Rectal smooth muscle tissue (tissue), 1 donor: ENCODE measurements around the gene PIPOX.

Experiments used
- H3K27ac ChIP-seq: one replicate; pipeline ENCODE4 v1.7.0; 2013; ENCODE audit warnings: low read depth, low read length, inconsistent platforms
- H3K27me3 ChIP-seq: one replicate; pipeline ENCODE4 v1.7.0; 2013; ENCODE audit warnings: low read length; ENCODE audit not compliant: control insufficient read depth, insufficient read depth
- H3K36me3 ChIP-seq: one replicate; pipeline ENCODE4 v1.7.0; 2013; ENCODE audit warnings: low read length; ENCODE audit not compliant: control insufficient read depth, insufficient read depth
- H3K4me1 ChIP-seq: one replicate; pipeline ENCODE4 v1.7.0; 2013; ENCODE audit warnings: low read length; ENCODE audit not compliant: control insufficient read depth, insufficient read depth
- H3K4me3 ChIP-seq: one replicate; pipeline ENCODE4 v1.7.0; 2013; ENCODE audit warnings: low read length
- H3K9ac ChIP-seq: one replicate; pipeline ENCODE4 v1.7.0; 2013; ENCODE audit warnings: low read length

Gene PIPOX

DNA sequence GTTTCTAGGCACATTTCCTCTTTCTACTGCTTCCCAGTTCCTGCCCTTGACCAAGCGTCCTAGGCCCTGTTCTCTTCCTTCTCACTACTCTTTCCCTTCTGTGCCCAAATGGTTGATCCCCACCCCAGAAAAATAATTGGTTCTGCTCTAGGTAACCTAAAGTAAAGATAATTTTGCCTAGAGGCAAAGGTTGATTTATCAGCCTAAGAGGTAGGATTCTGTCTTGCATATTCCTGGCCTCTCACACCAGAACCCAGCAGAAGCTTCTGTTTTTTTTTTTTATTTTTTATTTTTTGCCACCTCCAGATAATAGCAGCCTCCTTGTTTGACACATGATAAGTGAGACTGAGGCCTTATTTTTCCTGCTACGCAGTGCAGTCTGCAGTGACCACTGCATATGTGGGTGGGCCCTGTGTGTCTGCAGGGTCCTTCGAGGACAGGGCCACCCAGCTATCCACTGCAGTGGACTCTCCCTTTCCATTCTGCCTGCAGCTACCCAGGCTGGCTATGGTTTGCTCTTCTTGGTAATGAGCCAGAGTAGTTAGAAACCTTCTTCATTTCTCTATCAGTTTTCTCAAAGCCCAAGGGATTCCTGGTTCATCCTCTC, 701 bp downstream of the PIPOX start:
- Histone ChIP-seq H3K27me3 (peaks cover 2% of the 10 kb centered on the region), H3K9ac (no peak overlapping the region), H3K36me3 (no peaks in the 10 kb centered on the region), H3K4me3 (no peak overlapping the region), H3K4me1 (no peaks in the 10 kb centered on the region), H3K27ac (no peak overlapping the region)

DNA sequence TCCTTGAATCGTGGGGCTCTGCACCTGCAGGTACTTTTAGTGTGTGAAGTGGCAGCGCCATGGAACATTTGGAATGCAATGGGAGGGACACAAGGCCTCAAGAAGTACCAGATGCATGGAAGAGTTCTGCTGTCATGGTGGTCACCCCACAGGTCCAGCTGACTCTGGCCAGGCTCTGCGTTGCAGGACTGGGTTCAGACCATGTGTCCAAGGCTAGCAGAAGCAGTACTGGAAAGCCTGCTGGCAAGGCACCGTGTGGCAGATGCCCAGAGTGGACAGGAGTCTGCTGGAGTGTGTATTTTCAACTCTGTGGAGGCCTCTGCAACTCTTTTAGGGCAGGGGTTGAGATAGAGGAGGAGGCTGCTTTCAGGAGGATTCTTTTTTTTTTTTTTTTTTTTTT, 2.1 kb downstream of the PIPOX start:
- Histone ChIP-seq H3K9ac (no peak overlapping the region), H3K36me3 (no peaks in the 10 kb centered on the region), H3K4me1 (no peaks in the 10 kb centered on the region), H3K4me3 (no peak overlapping the region), H3K27me3 (peaks cover 2% of the 10 kb centered on the region), H3K27ac (no peak overlapping the region)

DNA sequence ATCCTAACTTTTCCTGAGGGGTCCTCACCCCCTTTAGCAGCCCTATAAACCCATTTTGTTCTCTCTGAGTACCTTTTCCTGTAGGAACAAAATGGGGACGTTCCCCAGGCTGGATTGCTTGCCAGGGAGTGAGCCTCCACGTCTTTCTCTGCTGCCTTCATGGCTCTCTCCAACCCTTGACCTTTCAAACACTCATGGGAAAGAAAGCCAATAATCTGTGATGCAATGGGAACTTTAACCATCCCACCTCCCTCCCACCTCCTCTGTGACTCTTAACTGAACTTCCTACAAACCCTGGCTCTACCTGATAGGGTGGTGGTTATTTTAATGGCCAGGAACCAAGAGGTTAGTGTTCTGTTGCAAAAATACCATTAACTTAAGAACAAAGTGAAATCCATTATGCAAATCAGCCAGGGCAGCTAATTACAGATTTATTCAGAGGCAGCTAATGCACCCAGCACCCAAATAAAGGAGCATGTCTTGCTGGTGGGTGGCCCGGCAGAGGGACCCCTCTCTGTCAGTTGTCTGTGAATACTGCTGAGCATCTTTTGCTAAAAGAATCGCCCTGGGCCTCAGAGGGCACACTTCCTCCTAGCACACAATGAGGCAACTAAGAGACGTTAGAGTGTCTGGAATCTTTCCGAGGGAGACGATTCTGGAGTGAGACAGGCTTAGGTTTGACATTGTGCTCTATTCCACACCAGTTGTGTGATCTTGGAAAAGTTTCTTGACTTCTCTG, 3.0 kb downstream of the PIPOX start:
- Histone ChIP-seq H3K36me3 (no peaks in the 10 kb centered on the region), H3K4me3 (no peak overlapping the region), H3K9ac (no peak overlapping the region), H3K4me1 (no peaks in the 10 kb centered on the region), H3K27me3 (peaks cover 2% of the 10 kb centered on the region), H3K27ac (no peak overlapping the region)

DNA sequence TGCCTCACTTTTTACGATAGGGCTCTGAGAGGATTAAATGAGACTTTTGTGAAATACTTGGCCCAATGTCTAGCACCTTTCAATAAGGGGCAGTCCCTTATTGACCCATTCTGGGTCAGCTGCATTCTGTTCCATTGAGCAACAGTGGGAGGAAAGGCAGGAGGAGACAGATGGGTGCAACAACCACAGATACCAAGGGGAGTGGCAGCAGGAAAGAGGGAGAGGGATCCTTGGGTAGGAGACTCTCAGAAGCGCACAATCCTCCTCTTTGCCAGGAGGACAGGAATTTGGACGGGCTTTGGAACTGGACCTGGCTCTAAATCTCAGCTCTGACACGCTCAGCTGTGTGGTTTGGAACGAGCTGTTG, 3.5 kb downstream of the PIPOX start:
- Histone ChIP-seq H3K27me3 (peaks cover 2% of the 10 kb centered on the region), H3K9ac (no peak overlapping the region)

DNA sequence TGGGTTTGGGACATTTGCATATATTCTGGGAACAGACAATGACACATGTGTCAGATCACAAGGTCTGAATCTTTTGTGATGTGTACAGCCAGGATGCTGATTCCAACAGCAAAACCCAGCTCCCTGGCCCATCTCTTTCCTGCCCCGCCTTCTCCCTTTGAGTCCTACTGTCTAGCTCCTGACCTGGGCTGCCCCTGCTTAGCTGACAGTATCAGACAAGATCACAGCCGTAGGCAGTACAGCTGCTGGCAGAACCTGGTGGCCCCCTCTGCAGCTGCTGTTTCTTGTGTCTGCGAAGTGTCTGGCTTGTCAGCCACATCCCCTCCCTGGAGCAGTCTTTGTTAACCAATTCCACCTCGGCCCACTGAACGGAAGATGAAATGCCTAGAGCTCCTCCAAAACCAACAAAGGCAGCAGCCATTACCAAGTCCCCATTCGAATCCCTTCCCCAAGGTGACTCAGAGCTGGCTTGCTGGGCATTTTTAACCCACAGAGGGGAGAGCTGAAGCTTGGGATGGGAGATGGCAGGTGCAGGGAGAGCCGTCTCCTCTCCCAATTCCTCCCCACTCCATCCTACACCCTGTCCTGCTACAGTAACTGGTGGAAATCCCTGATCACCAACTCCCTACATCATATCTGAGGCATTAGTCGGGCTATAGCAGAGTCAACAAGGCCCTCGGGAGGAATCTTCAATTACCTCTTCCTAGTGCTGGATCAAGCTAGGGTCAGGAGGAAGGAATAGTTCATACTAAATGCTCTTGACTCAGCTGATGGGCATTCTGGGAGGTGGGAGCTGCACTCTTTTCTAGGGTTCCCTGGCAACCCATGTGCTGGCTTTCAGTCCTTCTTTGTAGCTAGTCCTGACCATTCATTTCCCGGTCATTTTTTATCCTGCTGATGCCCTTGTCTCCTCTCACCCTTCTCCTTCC, 5.8 kb downstream of the PIPOX start:
- no peaks in the 10 kb centered on the region for H3K27me3 ChIP-seq
- H3K4me1 ChIP-seq: no peaks in the 10 kb centered on the region
- no peaks in the 10 kb centered on the region for H3K36me3 ChIP-seq
- no peak overlapping the region for H3K9ac ChIP-seq
- H3K4me3 ChIP-seq: no peak overlapping the region
- H3K27ac ChIP-seq: no peak overlapping the region

More for the DNA sequence above, 3.5 kb downstream of the PIPOX start:
- Histone ChIP-seq H3K4me3 (no peak overlapping the region), H3K27ac (no peak overlapping the region), H3K4me1 (no peaks in the 10 kb centered on the region), H3K36me3 (no peaks in the 10 kb centered on the region)

DNA sequence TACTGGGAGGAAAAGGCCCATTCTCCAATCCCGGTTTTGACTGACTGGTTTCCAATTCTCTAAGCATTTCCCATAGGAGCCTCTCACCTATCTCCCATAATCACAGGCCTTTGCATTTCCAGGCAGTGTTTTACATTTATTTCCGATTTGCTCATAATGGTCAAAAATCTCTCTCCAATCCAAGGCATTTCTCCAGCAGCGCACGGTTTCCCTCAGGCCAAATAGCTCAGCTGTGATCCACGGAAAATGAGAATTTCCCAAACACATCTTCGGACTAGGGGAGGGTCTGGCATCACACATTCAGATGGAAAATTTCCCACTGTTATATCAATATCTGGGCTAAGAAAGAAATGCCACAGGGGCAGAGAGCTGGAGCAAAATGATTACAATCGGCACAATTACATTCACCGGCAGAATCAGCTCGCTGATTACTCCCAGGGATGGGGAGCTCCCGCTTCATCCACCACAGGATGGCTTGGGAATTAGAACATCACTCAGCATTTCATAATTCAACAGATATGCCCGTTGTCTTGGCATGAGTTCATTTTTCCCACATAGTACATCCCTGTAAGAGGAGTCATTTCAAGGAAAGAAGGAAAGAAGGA, 6.7 kb downstream of the PIPOX start:
- no peaks in the 10 kb centered on the region for H3K4me1 ChIP-seq
- no peak overlapping the region for H3K27ac ChIP-seq
- no peak overlapping the region for H3K9ac ChIP-seq
- H3K4me3 ChIP-seq: no peak overlapping the region
- no peaks in the 10 kb centered on the region for H3K36me3 ChIP-seq
- no peaks in the 10 kb centered on the region for H3K27me3 ChIP-seq

DNA sequence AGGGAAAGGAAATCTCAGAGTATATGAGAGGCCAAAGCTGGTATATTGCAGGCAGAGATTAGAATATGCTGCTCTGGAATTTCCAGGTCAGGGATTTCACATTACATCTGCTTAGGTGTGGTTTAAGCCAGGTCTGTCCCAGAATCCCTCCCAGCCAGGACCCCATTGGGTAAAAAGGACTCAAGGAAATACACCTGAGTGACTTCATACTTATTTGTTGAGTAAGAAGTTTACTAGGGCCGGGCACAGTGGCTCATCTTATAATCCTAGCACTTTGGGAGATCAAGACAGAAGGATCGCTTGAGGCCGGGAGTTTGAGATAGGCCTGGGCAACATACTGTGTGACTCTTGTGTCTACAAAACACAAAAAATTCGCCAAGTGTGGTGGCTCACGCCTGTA, 7.2 kb downstream of the PIPOX start:
- Histone ChIP-seq H3K4me1 (no peaks in the 10 kb centered on the region), H3K4me3 (no peak overlapping the region), H3K27ac (no peak overlapping the region), H3K36me3 (no peaks in the 10 kb centered on the region), H3K9ac (no peak overlapping the region), H3K27me3 (no peaks in the 10 kb centered on the region)

DNA sequence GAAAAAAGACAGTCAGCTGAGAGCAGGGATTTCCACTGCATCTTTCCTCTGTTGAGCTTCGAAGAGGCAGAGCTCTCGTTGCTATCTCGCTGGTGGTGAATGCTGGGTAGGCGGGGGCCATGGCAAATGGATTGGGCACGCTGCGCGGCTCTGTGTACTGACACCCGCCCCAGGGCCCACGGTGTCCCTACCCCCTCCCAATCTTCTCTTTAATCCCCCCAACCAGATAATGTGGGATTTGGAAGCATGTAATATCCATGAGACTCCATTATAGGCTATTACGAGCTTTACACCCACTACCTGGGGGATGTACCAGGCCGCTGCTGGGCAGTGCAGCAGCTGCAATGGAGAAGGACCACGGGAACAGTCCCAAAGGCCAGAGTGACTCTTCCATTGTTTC, 8.3 kb downstream of the PIPOX start:
- H3K36me3 ChIP-seq: no peaks in the 10 kb centered on the region
- H3K4me3 ChIP-seq: no peak overlapping the region
- no peaks in the 10 kb centered on the region for H3K27me3 ChIP-seq
- no peak overlapping the region for H3K9ac ChIP-seq
- H3K4me1 ChIP-seq: no peaks in the 10 kb centered on the region
- H3K27ac ChIP-seq: no peak overlapping the region

DNA sequence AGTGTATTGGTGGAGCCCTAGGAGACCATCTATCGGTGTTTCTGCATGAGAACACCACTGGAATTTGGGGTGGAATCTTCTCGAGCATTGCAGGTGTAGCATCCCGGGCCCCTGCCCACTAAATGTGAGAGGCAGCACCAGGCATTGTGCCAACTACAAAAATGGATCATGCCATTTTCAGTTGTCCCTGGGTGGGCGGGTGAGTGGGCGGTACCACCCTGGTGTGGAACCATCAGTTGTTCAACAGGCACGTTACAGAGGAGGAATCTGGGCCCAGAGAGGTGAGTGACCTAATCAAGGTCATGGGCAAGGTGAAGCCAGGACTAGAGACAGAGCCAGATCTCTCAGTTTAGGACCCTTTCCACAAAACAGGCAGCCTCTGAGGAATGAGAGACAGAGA, 8.8 kb downstream of the PIPOX start:
- no peaks in the 10 kb centered on the region for H3K4me1 ChIP-seq
- no peak overlapping the region for H3K27ac ChIP-seq
- H3K4me3 ChIP-seq: no peak overlapping the region
- H3K27me3 ChIP-seq: no peaks in the 10 kb centered on the region
- no peaks in the 10 kb centered on the region for H3K36me3 ChIP-seq
- no peak overlapping the region for H3K9ac ChIP-seq

DNA sequence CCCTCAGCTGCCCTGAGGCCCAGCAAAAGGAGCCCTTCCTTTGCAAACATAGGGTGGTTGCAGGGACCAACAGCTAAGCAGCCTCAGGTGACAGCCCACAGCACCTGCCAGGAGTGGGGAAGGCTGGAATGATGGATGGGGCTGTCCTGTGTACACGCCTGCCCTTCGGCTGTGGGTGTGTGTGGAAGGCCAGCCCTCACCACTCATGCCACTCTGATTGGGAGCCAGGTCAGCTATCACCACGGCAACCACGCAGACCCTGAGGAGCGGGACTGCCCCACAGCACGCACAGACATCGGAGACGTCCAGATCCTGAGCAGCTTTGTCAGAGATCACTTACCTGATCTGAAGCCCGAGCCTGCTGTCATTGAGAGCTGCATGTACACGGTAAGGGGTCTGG, 11.9 kb downstream of the PIPOX start:
- no peaks in the 10 kb centered on the region for H3K36me3 ChIP-seq
- H3K4me1 ChIP-seq: no peaks in the 10 kb centered on the region
- H3K27me3 ChIP-seq: no peaks in the 10 kb centered on the region
- H3K4me3 ChIP-seq: no peak overlapping the region
- no peak overlapping the region for H3K27ac ChIP-seq
- H3K9ac ChIP-seq: no peak overlapping the region

DNA sequence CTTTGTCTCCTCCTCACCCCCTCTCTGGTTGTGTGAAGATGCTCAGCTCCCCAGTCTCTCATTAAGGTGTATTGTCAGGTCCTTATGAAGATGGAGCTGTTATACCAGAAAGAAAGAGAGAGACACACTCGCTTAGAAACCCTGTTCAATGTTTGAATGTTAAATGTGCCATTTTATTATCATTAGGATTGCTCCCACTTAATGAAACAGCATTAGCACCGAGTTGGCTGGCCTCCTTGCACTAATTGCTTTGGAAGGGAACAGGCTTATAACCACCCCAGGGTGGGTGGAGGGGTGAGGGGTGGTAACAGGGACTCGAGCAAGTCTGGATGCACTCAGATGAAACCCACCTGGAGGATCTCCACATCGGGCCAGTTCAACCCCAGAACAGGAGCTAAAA, 14.4 kb downstream of the PIPOX start:
- Histone ChIP-seq H3K36me3 (no peaks in the 10 kb centered on the region), H3K27me3 (no peaks in the 10 kb centered on the region), H3K4me3 (no peak overlapping the region), H3K9ac (no peak overlapping the region), H3K4me1 (no peaks in the 10 kb centered on the region), H3K27ac (no peak overlapping the region)

DNA sequence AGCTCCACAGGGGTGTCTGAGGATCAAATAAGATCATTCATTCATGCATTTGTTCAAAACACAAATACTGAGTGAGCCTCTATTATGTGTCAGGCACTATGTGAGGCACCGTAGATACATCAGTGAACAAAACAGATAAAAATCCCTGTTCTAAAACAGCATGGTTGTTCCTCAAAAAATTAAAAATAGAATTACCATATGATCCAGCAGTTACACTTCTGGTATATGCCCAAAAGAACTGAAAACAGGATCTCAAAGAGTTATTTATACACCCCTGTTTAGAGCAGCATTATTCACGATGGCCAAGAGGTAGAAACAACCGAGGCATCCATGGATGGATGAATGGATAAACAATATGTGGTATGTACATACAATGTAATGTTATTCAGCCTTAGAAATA, 15.4 kb downstream of the PIPOX start:
- Histone ChIP-seq H3K9ac (no peak overlapping the region), H3K36me3 (no peaks in the 10 kb centered on the region), H3K27me3 (no peaks in the 10 kb centered on the region), H3K4me1 (no peaks in the 10 kb centered on the region), H3K4me3 (no peak overlapping the region), H3K27ac (no peak overlapping the region)
